DND-41 (cell line): ENCODE results near the gene CLIC5.

Experiments used
- EZH2 ChIP-seq: IDR thresholded peaks from 3 replicates; pipeline ENCODE4 v1.6.1; 2012; ENCODE audit warnings: borderline replicate concordance, low read depth, mild to moderate bottlenecking, moderate library complexity, low read length, inconsistent platforms; ENCODE audit not compliant: severe bottlenecking
- TF ChIP-seq, protein P1 (sequence below): IDR thresholded peaks from 2 replicates; pipeline ENCODE4 v1.5.1; 2012; ENCODE audit warnings: borderline replicate concordance, low read length, moderate library complexity, mild to moderate bottlenecking; ENCODE audit not compliant: poor library complexity, severe bottlenecking; ENCODE audit errors: extremely low read depth

- TF ChIP-seq, protein P1, sequence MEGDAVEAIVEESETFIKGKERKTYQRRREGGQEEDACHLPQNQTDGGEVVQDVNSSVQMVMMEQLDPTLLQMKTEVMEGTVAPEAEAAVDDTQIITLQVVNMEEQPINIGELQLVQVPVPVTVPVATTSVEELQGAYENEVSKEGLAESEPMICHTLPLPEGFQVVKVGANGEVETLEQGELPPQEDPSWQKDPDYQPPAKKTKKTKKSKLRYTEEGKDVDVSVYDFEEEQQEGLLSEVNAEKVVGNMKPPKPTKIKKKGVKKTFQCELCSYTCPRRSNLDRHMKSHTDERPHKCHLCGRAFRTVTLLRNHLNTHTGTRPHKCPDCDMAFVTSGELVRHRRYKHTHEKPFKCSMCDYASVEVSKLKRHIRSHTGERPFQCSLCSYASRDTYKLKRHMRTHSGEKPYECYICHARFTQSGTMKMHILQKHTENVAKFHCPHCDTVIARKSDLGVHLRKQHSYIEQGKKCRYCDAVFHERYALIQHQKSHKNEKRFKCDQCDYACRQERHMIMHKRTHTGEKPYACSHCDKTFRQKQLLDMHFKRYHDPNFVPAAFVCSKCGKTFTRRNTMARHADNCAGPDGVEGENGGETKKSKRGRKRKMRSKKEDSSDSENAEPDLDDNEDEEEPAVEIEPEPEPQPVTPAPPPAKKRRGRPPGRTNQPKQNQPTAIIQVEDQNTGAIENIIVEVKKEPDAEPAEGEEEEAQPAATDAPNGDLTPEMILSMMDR = no peak
- TF ChIP-seq EZH2 = no peak
Observed at GRCh38 chr6:45942953-45943352, 72.7 kb downstream of the CLIC5 start.
